HG03066 (cell line): ENCODE results near the gene HLA-A.
"Not testable (repeated sequence)": the region's sequence is repeated elsewhere in the genome, so short reads cannot be mapped to it uniquely, and the experiment has no call there.

Experiments
- ATAC-seq: cut with Tn5 transposase; IDR thresholded peaks from one replicate; pipeline ENCODE4 v1.9.1; 2021; ENCODE audit warnings: low read depth; ENCODE audit not compliant: unreplicated experiment

HLA-A gene

DNA sequence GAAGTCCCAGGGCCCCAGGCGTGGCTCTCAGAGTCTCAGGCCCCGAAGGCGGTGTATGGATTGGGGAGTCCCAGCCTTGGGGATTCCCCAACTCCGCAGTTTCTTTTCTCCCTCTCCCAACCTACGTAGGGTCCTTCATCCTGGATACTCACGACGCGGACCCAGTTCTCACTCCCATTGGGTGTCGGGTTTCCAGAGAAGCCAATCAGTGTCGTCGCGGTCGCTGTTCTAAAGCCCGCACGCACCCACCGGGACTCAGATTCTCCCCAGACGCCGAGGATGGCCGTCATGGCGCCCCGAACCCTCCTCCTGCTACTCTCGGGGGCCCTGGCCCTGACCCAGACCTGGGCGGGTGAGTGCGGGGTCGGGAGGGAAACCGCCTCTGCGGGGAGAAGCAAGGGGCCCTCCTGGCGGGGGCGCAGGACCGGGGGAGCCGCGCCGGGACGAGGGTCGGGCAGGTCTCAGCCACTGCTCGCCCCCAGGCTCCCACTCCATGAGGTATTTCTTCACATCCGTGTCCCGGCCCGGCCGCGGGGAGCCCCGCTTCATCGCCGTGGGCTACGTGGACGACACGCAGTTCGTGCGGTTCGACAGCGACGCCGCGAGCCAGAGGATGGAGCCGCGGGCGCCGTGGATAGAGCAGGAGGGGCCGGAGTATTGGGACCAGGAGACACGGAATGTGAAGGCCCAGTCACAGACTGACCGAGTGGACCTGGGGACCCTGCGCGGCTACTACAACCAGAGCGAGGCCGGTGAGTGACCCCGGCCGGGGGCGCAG lies at the start of gene HLA-A:
Gene HLA-A, plus strand, starts transcription at position 258 of the 778 bp plus-strand sequence. Its CDS starts 22 bp downstream, at position 280.
- peak; percentile 84 for ATAC-seq

- no peak for ATAC-seq
Measured at GRCh38 chr6:29892696-29893095, 49.6 kb upstream of the HLA-A start.

- ATAC-seq = no peak
Measured at GRCh38 chr6:29899281-29899680, 43.1 kb upstream of the HLA-A start.

- ATAC-seq = no peak
Measured at GRCh38 chr6:29905286-29905685, 37.0 kb upstream of the HLA-A start.

DNA sequence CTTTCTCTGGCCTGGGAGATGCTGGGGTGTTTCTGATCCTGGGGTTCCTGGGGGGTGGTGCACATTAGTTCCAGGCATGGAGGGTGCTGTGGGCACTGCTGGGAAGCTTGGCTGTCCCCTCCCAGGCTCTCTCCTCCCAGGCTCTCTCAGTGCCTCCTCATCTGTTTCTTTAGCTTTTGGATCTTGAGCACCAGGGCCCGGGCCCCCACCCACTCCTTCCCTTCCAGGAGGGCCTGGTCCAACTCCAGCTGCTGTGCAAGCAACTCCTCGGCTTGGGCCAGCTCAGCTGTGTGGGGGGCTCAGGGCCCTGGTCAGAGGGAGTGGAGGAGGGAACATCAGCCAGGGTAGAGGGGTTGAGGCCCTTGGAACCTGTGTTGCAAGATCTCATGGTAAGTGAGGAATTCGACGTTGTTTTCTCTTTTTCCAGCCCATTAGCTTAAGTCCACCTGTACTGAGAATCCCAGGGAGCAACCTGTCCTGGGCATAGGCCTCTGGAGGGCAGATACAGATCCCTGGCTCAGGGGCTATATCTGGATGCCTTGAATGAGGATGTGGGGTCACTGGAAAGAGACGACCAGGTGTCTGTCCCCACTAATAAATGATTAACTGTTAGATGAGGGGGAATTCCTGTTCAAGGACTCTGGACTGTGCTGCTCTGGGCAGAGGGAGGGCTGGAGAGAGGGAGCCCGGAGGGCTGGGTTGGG lies 34.5 kb upstream of the HLA-A start:
- ATAC-seq = no peak

DNA sequence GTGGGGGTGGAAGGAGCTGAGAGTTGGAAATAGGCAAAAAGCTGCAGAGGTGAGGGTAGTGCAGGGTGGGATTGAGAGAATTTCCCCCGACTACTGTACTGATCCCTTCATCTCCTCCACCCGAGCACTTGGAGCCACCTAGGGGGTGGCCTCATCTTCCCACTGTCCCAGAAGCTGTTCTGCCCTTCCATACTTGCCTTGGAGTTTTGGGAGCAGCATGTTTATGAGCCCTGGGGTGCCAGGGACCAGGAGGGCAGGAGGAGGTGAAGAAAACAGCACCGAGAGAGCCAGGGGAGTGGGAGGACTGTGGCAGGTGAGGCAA lies 34.0 kb upstream of the HLA-A start:
- ATAC-seq = no peak

DNA sequence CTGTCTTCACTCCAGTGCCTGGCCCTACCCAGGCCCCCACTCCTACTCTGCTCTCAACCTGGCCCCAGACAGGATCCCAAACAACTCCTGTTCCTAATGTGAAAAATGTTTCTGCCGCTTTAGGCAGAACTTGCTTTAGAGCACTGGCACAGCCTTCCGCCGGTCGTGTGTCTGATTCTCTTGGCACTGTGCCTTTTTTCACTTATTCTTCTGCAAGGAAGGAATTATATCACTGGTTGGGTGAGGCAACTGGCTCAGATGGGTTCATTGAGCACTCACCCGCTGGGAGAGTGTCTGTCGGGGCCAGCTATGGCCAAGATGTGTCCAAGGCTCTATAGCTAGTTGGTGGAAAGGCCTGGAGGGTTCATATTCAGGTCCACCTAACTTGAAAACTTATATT lies 33.6 kb upstream of the HLA-A start:
- ATAC-seq = no peak

DNA sequence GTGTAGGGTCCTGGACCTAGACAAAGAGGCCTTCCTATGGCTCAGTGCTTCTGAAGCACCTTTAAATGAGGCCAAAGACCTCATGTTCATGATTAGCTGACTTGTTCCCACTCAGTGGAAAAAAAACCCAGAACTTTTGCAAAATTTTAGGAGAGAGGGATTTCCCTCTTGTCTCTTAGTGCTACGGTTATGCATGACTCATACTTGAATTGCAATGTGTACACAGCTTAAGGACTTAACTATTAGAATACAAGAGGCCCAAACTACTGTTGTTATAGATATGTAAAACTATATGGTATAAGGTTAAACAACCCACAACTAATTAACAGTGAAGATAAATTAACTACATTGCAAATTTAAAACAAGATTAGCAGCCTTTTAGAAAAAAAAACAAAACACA lies 32.3 kb upstream of the HLA-A start:
- ATAC-seq = no peak

- ATAC-seq = no peak
Measured at GRCh38 chr6:29912840-29913239, 29.5 kb upstream of the HLA-A start.

- no peak for ATAC-seq
Measured at GRCh38 chr6:29916741-29917140, 25.6 kb upstream of the HLA-A start.

- ATAC-seq = no peak
Measured at GRCh38 chr6:29917857-29918256, 24.5 kb upstream of the HLA-A start.

GRCh38 chr6:29919506-29920445 lies 22.6 kb upstream of the HLA-A start:
- no peak for ATAC-seq

DNA sequence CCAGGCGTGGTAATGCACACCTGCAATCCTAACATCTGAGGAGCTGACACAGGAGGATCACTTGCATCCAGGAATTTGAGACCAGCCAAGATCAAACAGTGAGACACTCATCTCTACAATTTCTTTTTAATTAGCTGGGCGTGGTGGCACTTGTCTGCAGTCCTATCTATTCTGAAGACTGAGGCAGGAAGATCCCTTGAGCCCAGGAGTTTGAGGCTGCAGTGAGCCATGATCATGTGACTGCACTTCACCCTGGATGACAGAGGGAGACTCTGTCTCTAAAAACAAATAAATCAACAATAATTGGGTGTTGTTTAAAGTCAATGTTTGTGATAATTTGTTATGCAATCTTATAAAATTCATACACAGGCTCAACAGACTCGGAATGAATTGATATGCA lies 18.0 kb upstream of the HLA-A start:
- no peak for ATAC-seq

DNA sequence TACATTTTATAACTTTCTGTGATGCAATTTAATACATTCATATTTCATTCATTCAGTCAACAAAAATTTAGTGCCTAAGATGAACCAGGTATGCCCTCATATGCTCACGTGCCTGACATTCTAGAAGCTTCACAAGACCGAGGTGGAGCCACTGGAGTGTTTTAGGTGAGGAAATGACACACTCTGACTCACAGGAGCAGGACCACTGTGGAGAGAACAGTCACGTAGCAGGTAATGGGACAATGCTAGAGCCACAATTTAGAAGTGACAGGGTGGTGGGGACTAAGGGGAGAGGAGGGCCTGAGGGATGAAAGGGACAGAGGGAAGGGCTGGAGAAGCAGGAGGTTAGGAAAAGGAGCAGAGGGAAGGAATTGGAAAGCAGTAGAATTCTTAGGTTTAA lies 17.6 kb upstream of the HLA-A start:
- no peak for ATAC-seq

DNA sequence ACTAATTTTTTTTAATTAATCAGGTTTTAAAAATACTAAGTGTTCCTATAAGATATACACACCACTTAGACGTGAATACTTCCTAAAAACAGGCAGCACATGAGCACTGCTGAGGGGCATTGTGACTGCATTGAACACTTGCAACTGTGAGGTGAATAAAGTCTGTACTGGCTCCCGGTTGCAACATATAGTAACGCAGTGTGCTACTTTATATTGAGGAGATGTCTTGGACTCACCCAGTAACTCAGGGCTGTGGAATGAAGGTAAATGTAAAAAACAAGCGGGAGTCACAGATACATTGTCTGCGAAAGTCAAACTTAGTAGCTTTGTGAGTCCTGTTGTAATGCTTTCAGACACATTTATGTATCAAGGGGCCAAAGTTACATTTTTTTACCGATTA lies 17.0 kb upstream of the HLA-A start:
- ATAC-seq = no peak

DNA sequence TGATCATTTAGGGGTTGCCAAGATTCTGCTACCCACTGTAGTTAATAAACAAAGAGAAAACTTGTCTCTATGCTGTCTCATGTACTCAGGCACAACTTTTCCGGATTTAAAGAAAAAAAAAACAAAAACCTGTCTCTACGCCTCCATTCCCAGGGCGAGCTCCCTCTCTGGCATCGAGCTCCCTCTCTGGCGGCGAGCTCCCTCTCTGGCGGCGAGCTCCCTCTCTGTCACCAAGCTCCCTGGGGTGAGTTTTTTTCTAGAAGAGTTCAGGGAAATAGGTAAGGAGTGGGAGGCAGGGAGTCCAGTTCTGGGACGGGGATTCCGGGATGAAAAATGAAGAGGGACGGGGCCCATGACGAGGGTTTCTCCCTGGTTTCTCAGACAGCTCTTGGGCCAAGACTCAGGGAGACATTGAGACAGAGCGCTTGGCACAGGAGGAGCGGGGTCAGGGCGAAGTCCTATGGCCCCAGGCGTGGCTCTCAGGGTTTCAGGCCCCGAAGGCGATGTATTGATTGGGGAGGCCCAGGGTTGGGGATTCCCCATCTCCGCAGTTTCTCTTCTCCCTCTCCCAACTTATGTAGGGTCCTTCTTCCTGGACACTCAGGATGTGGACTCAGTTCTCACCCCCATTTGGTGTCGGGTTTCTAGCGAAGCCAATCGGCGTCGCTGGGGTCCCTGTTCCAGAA lies 16.5 kb upstream of the HLA-A start:
- no peak for ATAC-seq

- peak; percentile 83 for ATAC-seq
Measured at GRCh38 chr6:29926413-29927274, 15.7 kb upstream of the HLA-A start.

DNA sequence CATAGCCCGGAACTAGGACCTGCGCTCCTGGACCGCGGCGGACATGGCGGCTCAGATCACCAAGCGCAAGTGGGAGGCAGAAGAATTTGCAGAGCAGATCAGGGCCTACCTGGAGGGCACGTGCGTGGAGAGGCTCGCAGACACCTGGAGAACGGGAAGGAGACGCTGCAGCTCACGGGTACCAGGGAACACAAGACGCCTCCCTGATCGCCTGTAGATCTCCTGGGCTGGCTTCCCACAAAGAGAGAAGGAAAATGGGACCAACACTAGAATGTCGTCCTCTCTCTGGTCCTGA lies 15.1 kb upstream of the HLA-A start:
- no peak for ATAC-seq

GRCh38 chr6:29927841-29928388 lies 14.4 kb upstream of the HLA-A start:
- ATAC-seq = no peak

GRCh38 chr6:29930047-29930446 lies 12.3 kb upstream of the HLA-A start:
- not testable (repeated sequence) for ATAC-seq
